HG03045 (cell line): ENCODE results near the gene ZBTB21.
"Not testable (repeated sequence)": the region's sequence is repeated elsewhere in the genome, so short reads cannot be mapped to it uniquely, and the experiment has no call there.

Source experiments
- ATAC-seq: cut with Tn5 transposase; IDR thresholded peaks from one replicate; pipeline ENCODE4 v1.9.1; 2021; ENCODE audit warnings: mild to moderate bottlenecking, moderate library complexity; ENCODE audit not compliant: unreplicated experiment

ZBTB21 gene

DNA sequence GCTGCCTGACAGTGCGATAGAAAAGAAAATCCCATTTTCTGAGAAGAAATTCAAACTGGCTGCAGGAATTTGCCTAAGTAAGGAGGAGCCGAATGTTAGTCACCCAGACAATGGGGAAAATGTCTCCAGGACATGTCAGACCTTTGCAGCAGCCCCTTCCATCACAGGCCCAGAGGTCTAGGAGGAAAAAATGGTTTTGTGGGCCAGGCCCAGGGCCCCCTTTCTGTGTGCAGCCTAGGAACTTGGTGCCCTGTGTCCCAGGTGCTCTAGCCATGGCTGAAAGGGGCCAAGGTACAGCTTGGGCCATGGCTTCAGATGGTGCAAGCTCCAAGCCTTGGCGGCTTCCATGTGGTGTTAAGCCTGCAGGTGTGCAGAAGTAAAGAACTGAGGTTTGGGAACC is 14.6 kb downstream of the ZBTB21 start:
- ATAC-seq = no peak

- not testable (repeated sequence) for ATAC-seq
Measured at GRCh38 chr21:41994613-41995012, 15.5 kb downstream of the ZBTB21 start.

DNA sequence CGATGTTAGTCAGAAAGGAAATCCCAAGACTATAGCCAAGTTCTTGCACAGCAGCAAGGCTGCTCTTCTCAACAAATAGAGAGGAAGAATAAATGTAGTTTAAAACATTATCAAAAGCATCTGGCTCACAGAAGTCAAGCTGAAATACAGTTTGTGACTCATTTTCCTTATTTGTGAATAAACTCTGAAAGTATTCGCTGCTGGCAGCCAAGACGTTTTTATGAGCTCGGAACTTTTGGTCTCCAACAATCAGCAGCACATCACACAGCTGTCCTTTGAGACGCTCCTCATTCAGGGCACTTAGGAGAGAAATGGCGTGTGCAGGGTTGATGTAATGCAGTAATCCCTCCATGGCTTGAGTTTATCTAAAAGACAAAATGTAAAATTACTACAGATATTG is 16.4 kb downstream of the ZBTB21 start:
- ATAC-seq = no peak

DNA sequence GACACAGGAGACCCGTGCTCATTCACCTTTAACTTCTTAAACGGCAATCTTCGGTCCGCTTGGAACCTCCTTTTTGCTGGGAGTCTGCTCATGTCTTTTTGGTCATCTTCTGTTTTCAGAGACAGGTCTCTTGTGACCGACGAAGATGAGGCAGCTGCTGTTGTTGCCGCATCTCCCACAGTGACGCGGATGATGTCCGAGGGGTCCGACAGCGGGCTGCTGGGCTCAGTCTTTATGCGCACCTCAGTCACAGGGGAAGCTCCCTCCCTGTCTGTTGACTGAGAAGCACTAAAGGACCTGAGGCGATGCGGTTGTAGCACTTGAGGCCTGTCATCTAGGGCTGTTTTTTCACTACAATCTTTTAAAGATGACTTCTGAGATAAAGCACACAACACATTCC is 17.6 kb downstream of the ZBTB21 start:
- no peak for ATAC-seq

GRCh38 chr21:41991659-41992058 is 18.5 kb downstream of the ZBTB21 start:
- ATAC-seq = no peak

- no peak for ATAC-seq
Measured at GRCh38 chr21:41989698-41990097, 20.5 kb downstream of the ZBTB21 start.

DNA sequence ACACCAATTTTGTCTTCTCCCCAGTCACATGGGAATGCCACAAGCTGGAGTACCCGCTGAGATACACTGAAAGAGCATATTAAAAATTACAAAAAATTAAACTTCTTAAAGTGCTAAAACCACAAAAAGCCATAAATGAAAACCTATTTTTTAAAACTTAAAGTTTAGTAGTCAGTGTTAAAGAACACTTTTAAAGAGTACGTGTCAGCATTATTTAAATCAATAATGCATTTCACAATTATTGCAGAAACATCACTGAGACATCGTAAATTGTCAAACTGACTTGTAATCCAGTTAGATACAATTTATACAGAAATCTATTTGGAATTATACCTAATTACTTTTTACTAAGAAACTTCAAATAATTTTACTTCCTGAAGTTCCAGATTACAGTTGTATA is 22.9 kb downstream of the ZBTB21 start:
- ATAC-seq = no peak

DNA sequence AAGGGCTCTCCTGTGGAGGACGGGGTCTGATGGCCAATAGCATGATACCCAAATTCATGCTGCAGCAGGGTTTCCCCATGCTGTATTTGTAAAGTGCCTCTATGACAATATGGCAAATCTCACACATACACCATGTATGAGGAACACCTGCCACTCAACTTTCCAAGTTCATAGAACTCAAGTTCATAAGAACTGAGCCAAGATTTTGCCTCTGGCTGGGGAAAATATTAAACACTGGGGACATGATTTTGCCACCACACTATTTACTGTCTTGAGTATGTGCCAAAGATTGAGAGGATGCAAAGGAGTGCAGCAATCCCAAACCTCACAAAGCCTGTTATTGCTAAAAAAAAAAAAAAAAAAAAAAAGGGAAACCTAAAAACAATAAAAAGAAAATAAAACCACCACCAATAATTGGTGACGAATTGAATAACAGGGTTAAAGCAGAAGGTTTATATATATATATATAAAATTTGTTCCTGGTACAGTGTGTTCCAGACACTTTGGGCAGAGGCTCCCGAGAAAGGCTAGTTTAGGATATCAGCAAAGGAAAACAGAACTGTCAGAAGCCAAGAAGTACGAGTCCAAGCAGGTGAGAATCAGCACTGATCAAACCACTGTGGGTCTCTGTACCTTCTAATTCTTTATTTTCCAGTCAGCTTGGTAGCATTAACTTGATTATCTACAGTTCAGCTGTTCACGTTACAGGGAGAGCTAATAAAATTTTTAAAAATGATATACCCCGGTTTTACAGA is 24.3 kb downstream of the ZBTB21 start:
- ATAC-seq = no peak

GRCh38 chr21:41983229-41983628 is 26.9 kb downstream of the ZBTB21 start:
- no peak for ATAC-seq

DNA sequence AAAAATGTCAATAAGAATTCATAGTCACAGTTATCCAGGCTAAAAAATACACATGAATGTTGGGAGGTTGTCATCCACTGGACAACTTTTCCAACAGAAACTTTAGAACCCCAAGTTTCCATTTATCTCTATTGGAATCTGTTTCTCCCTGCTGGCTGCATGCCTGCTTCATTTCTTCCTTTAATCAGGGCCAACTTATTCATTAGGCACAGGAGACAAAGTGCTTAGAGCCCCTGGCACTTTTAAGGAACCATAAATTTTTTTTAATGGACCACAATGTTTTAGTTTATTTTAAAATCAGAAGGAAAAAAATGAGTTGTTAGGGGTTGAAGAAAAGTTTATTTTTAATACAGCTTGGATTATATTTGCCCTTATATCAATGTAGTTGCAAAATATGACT is 29.6 kb downstream of the ZBTB21 start:
- ATAC-seq = no peak

GRCh38 chr21:41979751-41980369 is 30.3 kb downstream of the ZBTB21 start:
- no peak for ATAC-seq

DNA sequence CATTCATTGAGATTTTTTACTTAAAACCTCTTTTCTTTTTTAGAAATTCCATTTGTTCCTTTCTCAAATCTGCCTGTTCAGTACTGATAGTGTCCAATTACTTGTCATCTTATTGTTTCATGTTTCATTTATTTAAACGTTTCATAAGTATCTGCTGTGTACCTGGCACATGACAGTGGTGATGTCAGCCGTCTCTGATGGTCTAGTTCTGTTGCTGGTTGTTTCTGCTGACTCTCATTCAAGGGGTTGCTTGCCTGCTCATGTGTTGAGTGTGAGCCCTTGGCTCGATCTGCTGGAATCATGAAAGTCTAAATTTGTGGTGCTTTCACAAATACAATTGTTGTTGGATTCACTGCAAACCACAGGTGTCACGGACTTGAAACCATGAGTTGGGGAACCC is 30.8 kb downstream of the ZBTB21 start:
- no peak for ATAC-seq

DNA sequence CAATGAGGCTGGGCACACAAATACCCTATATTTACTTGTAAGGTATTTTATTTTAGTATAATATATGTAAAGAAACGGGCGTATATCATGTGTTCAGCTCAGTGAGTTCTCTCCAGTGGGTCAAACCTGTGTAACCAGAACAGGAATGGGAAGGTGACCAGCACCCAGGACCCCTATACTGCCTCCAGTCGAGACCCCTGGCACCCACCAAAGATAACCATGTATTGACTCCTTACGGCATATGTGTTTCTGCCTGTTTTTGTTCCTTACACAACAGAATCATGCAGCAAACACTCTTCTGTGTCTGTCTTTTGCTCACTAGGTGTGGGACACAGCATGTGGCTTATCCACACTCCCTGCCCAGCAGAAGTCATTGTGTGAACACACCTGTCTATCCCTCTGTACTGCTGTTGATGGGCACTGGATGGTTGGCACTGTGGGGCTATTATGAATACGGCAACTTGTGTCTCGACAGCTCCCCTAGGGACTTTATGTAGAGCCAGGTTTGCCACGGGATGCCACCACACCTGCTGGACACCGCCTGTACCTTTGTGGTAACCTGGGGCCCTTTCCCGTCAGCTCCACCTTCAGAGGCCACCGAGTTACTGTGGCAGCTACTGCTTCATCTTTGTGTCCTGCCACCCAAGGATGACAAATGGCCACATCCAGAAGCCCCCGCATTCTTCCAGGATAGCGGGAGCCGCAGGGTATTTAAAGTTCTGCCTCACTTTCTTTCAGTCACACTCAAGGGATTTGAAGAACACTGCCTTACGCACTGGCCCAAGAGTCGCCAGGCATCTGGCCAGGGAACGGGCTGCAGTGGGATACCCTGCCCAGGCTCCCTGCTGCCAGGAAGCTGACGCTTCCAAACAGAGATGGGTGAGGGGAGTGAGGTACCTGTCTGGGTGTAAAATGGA is 32.9 kb downstream of the ZBTB21 start:
- no peak for ATAC-seq

DNA sequence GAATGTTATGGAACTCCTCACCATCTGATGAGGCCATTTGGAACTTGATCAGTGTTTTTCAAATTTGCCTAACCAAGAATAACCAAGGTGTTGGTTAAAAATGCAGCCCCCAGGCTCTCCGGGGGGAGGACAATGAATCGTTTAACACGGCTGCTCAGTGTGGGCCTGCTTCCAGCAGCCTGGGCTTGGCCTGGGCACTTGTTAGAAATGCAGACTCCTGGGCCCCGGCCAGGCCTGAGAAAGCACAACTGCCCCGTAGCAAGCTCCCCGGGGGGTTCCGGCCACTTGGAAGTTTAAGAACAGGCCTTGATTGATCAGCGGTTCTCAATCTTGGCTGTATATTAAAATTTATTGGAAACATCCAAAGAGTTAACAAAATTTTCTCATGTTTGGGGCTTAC is 33.5 kb downstream of the ZBTB21 start:
- ATAC-seq = no peak

- ATAC-seq = no peak
Measured at GRCh38 chr21:41975391-41976272, 34.5 kb downstream of the ZBTB21 start.

DNA sequence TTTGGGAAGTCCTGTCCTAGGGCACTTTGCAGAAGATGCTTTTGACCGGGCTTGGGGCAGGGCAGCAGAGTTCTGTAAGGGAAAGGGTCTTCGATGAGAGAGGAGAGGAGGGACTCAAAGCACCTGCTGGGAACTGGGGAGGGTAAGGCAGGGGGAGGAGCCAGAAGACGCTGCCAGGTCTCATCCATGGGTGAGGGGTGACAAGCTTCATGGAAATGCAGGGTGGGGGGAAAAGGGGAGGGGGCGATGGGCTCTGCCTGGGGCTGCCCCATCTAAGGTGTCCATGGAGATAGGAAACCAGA is 35.5 kb downstream of the ZBTB21 start:
- no peak for ATAC-seq

DNA sequence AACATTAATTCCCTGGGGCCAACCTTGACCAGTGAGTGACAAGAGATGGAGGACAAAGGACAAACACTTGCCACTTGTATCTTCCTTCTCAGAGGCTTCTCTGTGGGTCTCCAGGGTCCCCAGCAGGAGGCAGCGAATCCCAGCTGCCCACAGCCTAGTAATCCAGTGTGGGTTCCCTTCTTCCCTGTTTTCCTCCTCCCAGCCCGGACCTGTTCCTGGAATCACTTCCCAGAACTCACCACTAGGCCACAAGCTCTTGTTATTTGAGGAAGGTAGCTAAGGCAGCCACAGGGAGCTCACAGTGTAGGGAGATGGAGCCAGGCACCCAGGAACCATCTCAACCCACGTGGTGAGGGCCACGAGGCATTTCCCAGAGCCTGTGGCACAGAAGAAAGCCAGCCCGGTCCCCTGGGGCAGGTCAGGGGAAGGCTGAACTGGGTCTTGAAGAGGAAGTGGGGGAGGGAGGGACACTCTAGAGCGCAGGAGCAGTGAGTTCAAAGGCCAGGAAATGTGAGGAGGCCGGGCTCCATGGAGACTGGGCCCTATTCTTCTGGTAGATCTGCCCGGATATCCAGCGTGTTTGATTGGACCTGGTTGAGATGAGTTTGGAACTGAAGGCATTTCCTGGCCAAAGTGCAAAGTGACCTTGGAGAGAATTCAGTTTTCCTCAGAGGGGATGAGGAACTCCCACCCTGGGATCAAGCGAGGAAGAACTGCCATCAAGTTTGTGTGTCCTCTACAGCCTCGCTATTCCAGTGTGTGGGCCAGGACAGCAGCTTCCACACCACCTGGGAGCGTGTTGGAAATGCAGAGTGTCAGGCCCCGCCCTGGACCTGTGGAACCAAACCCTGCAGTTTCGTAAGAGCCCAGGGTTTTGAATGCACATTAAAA is 36.1 kb downstream of the ZBTB21 start:
- ATAC-seq = no peak

GRCh38 chr21:41973427-41973831 is 36.7 kb downstream of the ZBTB21 start:
- ATAC-seq = no peak

GRCh38 chr21:41972511-41973205 is 37.5 kb downstream of the ZBTB21 start:
- no peak for ATAC-seq
